HG03432 (cell line): ENCODE measurements around the gene BPHL.
"Not testable (repeated sequence)": the region's sequence is repeated elsewhere in the genome, so short reads cannot be mapped to it uniquely, and the experiment has no call there.

Source experiments
- ATAC-seq: cut with Tn5 transposase; IDR thresholded peaks from one replicate; pipeline ENCODE4 v1.9.1; 2021; ENCODE audit warnings: mild to moderate bottlenecking, moderate library complexity; ENCODE audit not compliant: unreplicated experiment

The BPHL gene

DNA sequence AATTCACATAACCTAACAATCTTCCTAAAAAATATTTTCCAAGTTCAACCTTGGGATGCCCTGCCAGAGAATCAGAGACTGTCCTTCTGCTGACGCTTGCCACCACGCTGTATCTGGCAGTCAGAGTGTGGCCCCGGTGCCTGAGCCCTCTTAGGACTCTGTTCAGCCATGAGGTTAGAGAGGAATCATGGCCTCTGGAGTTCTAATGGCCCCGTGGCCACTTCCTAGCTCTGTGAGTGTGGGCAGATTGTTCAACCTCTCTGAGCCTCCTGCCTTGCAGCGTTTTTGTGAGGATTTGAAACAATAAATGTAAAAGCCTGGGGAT, 2.2 kb downstream of the BPHL start:
- ATAC-seq: no peak

DNA sequence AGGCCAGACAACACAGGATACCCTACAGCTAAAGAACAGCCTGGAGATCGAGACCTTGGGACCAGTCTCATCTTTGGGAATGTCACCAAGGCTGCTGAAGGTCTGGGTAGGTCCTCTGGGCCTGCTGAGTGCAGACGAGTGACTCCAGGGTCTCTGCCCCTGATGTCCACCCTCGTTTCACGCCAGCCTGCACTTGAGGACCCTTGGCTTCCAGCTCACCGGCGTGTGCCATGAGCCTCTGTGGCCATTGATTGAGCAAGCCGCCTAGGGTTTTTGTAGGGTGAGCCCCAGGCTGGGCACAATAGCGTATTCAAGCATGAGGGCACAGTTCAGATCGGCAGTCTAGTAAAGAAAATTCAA, 4.3 kb downstream of the BPHL start:
- no peak for ATAC-seq

DNA sequence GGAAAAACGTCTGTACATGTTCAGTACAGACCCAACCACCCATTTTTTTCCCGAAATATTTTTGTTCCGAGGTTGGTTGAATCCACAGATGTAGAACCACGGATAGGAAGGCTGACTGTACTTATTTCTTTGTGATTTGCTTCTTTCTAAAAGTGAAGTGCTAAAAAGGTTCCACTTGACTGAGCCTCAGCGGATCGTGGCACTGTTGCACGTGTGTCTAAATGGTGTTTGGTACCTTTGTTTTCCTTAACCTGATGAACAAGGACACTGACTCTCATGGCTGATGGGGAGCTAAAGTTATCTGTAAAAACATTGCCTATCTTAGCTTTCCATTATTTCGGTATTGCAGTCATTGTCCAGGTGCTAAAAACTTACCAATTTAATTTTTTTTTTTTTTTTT, 6.2 kb downstream of the BPHL start:
- no peak for ATAC-seq

DNA sequence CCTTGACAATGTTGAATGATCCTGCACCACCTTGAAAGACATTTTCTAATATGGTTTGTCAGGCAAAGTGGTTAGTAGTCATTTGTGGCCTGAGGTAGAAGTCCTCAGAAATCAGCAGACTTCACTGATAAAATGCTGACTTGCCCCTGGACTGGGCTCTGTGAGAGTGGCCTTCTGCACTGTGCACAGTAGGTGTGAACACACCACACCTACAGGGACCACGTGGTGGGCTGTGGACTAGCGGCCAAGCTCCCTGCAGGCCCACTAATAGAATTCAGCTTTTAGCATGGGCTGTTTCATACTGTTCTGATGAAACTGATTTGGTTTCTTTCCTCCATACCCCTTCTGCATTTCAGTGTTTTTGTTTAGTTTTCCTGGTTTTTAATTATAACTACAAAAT, 7.3 kb downstream of the BPHL start:
- ATAC-seq: no peak

DNA sequence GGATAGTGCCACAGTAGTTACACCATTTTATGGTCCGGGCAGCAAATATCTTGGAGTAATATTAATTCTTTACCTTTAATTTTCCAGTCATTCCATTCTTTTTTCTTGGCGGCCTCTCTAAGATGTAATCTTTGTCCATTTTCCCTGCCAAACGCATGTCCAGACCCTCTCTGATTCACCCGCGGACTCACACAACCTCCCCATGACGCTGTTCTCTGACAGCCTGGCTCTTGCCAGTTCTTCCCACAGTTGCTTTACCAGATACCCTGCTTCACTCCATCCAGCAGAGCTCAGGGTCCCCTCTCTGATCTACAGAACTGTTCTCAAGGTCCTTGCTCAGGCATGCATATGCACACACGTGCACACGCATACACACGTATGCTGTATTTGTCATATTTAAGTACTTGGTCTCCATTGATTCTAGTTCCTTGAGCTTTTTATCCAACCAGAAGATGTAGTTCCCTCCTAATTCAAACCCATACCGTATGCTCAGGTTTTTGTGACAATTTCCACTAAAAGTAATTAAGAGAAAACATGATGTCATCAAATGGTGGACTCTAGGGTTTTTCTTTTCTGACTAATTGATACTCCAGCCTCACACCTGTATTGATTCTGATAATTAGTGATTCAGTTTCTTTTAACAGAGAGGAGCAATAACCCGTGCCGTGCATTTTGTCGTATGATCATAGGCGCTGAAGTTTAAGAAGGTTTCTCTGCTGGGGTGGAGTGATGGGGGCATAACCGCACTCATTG, 10.0 kb downstream of the BPHL start:
- no peak for ATAC-seq

DNA sequence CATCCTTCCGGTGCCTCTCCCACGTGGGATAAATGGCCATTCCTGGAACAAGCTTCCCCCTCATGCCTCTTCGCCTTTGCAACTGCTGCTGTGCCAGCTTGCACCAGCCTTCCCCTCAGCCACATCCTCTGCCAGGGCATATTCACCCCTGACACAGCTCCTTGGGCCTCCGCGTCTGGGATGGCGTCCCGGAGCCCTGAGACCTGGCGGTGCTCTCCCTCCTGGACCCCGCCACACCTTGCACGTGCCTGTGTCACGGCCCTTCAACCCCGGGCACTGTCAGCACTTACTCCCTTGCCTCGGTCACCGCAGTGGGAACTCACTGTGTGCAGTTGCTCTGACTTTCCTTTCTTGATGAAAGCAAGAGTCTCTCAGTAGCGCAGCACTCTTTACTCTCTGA, 13.2 kb downstream of the BPHL start:
- ATAC-seq: no peak

DNA sequence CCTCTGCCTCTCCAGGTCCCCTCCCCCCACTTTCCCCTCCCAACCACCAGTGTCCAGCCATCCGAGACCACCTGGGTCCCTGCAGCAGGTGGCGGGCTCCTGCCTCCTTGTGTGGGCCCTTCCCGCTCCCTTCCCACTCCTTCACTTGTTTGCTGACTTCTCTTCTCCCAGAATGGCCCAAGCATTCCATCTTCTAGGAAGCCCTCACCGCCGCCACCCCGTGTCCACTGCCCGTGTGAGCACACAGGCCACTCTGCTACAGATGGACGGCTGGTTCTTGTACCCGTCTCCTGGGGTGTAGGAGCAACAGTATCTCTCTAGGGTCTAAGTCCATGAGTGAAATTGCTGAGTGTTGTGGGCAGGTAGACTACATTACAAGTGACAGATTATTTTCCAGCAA, 15.0 kb downstream of the BPHL start:
- no peak for ATAC-seq

DNA sequence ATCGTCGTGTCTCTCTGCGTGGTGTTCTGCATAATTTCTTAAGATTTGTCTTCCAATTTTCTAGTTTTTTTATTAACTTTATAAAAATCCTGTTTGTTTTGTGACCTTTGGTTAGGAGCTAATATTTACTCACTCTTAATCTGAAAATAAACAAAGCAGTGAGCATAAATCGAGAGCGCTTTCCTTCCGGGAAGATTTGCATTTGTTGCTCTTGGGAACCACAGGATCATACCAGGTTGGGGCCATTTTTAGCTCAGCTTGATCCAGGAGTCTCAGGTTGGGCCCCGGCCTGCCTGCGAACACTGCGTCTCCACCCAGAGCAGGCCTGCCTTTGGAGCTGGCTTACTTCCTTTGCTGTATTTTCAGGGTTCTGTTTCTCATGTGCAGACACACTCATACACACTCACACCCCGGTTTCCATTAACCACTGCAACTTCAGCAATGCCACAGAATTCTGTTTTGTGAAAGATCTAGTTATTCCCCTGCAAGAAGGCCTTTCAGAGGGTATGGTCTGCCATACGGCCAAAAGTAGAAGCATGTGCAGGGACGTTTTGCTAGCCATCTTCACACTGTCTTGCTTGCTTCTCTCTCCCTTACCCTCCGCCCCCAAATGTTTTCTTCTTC, 17.3 kb downstream of the BPHL start:
- ATAC-seq: no peak

DNA sequence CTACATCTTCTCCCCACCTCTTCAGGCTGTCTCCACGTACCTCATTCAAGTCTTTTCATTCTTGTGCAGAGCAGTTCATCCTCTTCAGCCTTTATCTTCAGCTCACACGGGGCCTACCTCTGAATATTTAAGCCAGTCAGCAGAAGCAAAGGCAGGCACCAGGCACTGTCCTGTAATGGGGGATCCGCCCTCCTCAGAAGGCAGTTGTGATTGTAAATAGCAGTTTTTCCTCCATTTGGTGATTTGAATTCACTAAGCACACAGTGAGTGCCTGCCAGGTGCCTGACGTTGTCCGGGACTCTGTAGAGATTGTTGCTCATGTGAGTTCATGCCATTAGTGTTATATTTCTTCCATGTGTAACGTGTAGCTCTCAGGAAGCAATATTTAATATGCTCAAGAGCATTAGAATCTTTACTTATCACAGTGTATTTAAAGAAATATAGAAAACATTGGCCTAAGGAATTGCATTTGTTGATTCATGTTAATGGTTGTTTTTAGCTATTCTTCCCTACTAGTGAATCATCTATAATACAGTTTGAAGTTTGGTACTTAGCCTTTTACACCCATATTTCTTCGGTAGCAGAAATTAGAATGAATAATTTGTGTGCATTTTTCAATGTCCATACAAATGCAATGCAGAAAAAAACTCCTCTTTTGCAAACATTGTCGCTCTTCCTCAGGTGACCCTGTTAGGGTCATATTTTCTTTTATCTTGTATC, 17.9 kb downstream of the BPHL start:
- no peak for ATAC-seq

DNA sequence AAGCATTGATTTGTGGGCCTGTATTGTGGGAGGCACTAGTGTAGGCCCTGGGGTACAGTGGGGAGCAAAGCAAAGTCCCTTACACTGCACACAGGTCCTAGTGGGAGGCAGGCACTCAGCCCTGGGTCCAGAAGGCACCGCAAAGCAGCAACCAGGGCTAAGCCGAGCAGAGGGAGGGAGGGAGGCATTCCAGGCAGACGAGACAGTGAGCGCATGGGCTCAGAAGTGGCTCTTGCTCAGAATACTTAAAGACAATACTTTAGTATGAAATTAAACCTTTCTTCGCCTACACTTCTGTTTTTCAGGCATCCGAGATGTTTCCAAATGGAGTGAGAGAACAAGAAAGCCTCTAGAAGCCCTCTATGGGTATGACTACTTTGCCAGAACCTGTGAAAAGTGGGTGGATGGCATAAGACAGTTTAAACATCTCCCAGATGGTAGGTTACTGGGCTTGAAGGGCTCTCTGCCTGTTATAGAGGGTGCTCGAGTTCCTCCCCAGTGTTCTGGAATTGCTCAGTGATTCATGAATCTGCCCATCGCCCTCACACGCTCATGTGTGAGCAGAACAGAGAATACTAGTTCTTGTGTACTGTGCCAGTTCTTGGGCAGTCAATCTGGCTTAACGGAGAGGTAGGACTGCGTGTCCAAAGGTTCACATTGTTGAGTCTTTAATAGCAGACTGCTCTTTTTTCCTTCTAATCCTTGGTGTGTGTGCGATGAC, 18.7 kb downstream of the BPHL start:
- ATAC-seq: no peak

DNA sequence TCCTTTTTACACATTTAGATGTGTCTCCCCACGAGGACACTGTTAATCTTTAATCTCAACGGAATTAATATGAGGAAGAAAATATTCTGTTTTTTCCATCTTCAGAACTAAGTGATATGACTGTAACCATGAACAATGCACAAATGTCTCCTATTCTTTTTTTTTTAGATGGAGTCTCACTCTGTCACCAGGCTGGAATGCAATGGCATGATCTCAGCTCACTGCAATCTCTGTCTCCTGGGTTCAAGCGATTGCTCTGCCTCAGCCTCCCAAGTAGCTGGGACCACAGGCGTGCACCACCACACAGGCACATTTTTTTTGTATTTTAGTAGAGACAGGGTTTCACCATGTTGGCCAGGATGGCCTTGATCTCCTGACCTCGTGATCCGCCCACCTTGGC, 19.4 kb downstream of the BPHL start:
- ATAC-seq: not testable (repeated sequence)

DNA sequence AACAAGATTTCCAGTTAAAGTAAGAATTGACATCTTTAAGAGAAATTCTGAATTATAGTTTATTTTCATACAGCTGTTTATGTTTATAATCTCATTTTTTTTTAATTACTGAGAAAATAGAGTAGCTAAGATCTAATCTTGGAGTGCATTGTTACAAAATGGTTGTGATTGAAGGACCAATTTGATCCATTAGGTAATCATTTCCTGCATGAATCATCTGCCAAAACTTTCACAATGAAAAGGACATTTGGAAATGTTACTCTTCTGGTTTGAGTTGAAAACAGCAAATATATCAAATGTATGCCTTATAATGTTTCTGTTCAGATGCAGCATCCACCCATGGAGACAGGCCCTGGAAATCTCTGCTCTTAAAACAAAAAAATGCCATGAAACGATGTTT, 19.8 kb downstream of the BPHL start:
- no peak for ATAC-seq

DNA sequence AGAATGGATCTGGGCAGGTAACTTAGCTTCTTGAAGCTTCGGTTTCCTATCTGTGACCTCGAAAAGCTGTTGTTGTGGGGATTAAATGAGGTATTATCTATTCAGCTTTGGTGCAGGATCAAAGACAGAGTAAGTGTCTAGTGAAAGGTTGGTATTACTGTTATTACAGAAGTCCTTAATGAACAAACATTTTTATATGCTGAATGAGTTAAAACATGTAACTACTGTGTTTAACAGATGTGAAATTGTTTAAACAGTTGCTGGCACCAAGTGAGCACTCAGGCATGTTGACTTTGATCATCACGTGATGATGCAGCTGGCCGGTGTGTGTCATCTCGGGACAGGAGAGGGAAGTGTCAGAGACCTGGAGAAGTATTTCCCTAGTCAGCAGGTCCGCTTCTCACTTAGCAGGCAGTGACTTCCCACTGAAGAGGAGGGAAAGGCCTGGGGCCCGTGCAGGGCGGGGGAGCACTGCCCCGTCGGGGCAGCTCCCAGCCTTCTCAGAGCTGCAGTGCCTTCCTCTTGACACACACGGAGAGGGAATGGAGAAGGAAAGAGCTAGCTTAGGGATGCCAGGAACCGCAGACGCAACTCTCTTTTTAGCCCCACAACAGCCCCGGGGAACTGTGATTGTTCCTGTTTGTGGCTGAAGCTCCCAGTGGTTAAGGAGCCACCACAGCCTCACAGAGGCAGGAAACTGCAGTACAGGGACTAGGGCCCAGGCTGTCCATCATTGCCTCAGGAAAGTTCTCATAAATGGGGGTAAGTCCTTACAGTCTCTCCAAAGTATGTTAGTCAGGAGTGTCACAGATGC, 20.8 kb downstream of the BPHL start:
- ATAC-seq: no peak

DNA sequence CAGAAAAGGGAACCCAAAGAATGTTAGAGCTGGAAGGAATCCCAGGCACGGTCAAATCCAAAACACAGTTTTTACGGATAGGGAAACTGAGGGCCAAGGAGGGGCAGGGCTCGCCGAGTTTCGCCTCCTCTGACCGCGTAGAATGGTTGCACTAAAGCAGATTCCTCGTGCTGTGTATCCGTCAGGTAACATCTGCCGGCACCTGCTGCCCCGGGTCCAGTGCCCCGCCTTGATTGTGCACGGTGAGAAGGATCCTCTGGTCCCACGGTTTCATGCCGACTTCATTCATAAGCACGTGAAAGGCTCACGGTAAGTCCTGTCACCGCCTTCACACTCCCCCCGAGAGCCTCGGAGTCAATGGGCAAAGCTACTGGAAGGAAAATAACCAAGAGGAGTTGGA, 21.7 kb downstream of the BPHL start:
- ATAC-seq: no peak

DNA sequence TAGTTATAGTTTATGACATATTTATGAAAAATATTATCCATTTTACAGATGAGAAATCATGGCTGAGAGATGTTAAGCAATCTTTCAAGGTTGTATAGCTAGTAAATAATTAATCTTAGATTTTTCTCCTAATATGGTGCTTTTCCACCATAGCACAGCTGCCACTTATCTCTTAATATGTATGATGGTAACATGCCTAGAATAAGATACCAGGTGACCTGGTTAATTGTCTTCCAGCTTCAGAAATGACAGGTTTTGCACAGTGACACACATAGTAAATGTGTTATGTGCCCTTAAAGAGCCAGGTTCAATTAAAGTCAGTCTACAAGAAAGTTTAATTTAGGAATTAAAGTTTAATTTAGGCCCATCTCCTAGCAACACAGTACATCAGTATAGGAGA, 24.0 kb downstream of the BPHL start:
- no peak for ATAC-seq

DNA sequence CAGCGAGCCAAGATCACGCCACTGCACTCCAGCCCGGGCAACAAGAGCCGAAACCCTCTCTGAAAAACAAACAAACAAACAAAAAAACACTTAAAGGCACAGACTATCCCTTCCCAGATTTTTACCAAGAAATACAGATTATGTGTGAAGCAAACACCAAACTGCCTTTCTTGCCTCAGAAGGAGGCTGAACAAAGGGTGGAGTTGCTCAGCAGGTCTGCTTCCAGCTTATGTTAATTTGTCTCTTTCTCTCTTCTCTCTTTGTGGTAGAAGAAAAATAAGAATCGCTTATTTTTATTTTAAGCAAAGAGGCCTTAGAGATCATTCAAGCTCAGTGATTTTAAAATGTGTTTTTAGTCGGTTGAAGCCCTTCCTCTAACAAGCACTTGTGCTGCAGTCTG, 24.6 kb downstream of the BPHL start:
- no peak for ATAC-seq

DNA sequence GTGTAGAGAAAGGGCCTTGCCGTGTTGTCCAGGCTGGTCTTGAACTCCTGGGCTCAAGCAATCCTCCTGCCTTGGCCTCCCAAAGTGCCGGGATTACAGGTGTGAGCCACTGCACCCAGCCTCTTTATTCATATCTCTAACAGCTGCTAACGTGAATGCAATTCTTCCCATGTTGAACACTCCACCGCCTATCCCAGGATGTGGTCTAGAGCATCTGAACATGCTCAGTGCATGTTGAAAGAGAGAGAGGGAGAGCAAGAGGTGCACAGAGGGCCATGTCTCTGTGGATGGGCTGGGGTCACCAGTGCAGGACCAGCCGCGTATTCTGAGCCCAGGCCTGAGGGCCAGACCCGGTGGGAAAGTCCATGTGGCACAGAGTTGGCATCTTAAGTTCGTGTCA, 26.1 kb downstream of the BPHL start:
- no peak for ATAC-seq

DNA sequence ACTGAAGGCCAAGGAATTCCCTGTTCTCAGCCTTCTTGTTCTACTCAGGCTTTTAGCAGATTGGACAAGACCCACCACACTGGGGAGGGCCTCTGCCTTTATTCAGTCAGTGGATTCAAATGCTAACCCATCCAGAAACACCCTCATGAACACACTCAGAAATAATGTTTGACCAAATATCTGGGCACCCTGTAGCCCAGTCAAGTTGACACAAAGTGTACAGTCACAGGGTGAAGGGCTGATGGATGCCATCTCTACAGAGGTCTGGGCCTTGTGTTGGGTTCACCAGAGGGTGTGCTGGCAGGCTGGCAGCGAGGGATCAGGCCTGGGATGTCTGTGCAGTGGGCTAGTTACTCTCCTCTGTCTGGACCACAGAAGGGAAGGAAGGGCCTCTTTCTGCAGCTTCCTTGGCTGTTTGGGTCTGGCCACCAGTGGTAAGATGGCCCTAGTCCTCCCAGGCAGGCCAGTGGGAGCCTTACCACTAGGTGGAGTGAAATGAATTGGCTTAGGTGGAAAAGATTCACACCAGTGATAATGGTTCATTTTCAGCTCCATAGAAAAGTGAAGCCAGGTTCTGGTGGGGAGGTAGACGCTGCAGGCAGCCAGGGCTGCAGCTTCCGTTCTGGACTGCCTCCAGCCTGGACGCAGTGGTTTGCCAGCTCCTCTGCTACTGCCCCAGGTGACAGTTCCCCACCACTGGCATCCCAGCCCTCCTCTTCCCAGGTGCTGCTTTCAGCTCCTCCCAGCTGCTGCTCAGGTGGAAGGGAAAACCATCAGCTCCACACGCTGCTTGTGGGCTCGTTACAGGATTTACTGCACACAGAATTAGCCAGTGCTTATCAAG, 29.6 kb downstream of the BPHL start:
- no peak for ATAC-seq

DNA sequence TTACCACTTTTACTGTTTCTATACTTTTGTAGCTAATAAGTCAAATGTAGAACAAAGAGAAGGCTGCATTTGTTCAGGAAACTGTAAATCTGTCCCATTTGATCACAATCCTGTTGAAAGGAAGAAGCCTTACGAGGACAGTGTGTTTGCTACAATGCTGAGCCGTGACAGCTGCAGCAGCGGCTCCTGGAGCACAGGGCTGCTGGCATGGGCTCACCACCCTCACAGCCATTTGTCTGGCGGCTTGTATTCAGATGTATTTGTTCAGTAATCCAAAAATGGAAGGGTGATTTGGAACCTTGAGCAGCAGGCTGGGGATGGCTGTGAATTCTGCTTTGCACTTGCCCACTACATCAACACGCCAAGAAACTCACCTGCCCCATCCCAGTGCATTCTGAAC, 33.2 kb downstream of the BPHL start:
- ATAC-seq: no peak

DNA sequence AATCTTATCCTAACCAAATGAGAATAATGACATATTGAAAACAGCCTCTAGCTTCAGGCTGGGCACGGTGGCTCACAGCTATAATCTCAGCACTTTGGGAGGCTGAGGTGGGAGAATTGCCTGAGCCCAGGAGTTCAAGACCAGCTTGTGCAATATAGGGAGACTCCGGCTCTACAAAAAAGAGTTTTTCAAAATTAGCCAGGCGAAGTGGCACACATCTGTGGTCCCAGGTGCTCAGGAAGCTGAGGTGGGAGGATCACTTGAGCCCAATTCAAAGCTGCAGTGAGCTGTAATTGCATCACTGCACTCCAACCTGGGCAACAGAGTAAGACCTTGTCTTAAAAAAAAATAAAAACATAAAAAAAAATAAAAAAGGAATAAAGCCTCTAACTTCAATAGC, 34.2 kb downstream of the BPHL start:
- no peak for ATAC-seq
